HCT116 (cell line): Measurements from ENCODE around the gene RBM23. TPM values are rescaled to one million over a fixed set of nuclear protein-coding genes. Genes with fewer than 3 reads are reported as not detected.

Source experiments
- ATAC-seq: fragments of 200-7000 bp; cut with Tn5 transposase; 2 replicates; pipeline ENCODE4 v1.9.1; 2020; ENCODE audit warnings: mild to moderate bottlenecking, moderate library complexity
- BruUV-seq: library from RNA; stranded (reverse); fragments of 400-500 nt; replicated peaks from 2 replicates; lab custom pipeline; 2021; lab: Mats Ljungman, UMichigan
- CTCF ChIA-PET: fragments of 300-600 bp; sonication (Branson Sonifier 250); formaldehyde crosslinking; loops from one replicate; lab custom pipeline; 2021; ENCODE audit warnings: antibody characterized with exemption; lab: Charles Lee
- POLR2A ChIA-PET: fragments of 300-600, 350-600 bp; sonication (Branson Sonifier 250); formaldehyde crosslinking; loops from one replicate; lab custom pipeline; 2021; ENCODE audit warnings: antibody characterized with exemption; lab: Charles Lee
- RAD21 ChIA-PET, 2 experiments: fragments of 300-600 bp; sonication (Branson Sonifier 250); formaldehyde crosslinking; loops; one replicate each; lab custom pipeline; 2023; ENCODE audit warnings: low total read pairs in 2 of 2; ENCODE audit not compliant: uncharacterized antibody in 2 of 2, unreplicated experiment in 2 of 2, low non-redundant PET in 1 of 2; lab: Charles Lee
- DNase-seq: peaks from one replicate; pipeline ENCODE4 v3.0.0-alpha.2; 2010; ENCODE audit warnings: low read depth, low spot score
- H2AFZ ChIP-seq: fragments of 200-600 bp; shearing (Covaris generic), sonication (generic); 2 replicates; pipeline ENCODE4 v1.6.1; 2017; ENCODE audit warnings: low read depth, mixed run types, mixed read lengths, antibody characterized with exemption, low read length; ENCODE audit not compliant: poor library complexity, severe bottlenecking
- H3K27ac ChIP-seq: 2 replicates; pipeline ENCODE4 v1.5.1; 2012; ENCODE audit warnings: low read depth, low read length
- H3K27me3 ChIP-seq: fragments of 200-600 bp; sonication (generic); 2 replicates; pipeline ENCODE4 v1.6.1; 2016; ENCODE audit warnings: mixed run types, low read length, mixed read lengths; ENCODE audit not compliant: insufficient read depth
- H3K36me3 ChIP-seq, 2 experiments: fragments of 200-500 bp in 1 of 2; fragments of 200-600 bp in 1 of 2; sonication (Bioruptor generic) in 1 of 2; sonication (generic) in 1 of 2; 2 replicates each; pipeline versions ENCODE4 v1.5.1 to v1.6.1; 2014 to 2016; ENCODE audit warnings: low read length in 2 of 2, inconsistent platforms in 1 of 2, mixed read lengths in 1 of 2, mixed run types in 1 of 2; ENCODE audit not compliant: insufficient read depth in 2 of 2, control insufficient read depth in 1 of 2
- H3K4me1 ChIP-seq, 2 experiments: fragments of 200-600 bp in 1 of 2; sonication (generic) in 1 of 2; 2 replicates each; pipeline versions ENCODE4 v1.5.1 to v1.6.1; 2012 to 2017; ENCODE audit warnings: low read length in 2 of 2, inconsistent platforms in 1 of 2, mild to moderate bottlenecking in 1 of 2, mixed read lengths in 1 of 2, mixed run types in 1 of 2, moderate library complexity in 1 of 2; ENCODE audit not compliant: insufficient read depth in 2 of 2, control insufficient read depth in 1 of 2
- H3K4me2 ChIP-seq: fragments of 200-600 bp; sonication (generic); 2 replicates; pipeline ENCODE4 v1.6.1; 2017; ENCODE audit warnings: mixed run types, low read length, mixed read lengths
- H3K4me3 ChIP-seq, 2 experiments: fragments of 200-600 bp in 1 of 2; sonication (generic) in 1 of 2; replicated peaks in 1 of 2; 2 replicates each; pipeline ENCODE4 v1.5.1; 2011 to 2016; ENCODE audit warnings: low read length in 2 of 2, control low read depth in 1 of 2, low read depth in 1 of 2, mild to moderate bottlenecking in 1 of 2, mixed read lengths in 1 of 2, mixed run types in 1 of 2
- H3K79me2 ChIP-seq: fragments of 200-600 bp; sonication (generic); 2 replicates; pipeline ENCODE4 v1.6.1; 2017; ENCODE audit warnings: mild to moderate bottlenecking, mixed run types, low read length, moderate library complexity, mixed read lengths; ENCODE audit not compliant: insufficient read depth
- H3K9ac ChIP-seq: fragments of 200-600 bp; sonication (generic); 2 replicates; pipeline ENCODE4 v1.6.1; 2016; ENCODE audit warnings: low read length, mixed read lengths
- H3K9me2 ChIP-seq: fragments of 200-600 bp; sonication (generic), shearing (Covaris generic); 2 replicates; pipeline ENCODE4 v1.6.1; 2017; ENCODE audit warnings: mixed run types, mild to moderate bottlenecking, moderate library complexity; ENCODE audit not compliant: insufficient read depth
- H3K9me3 ChIP-seq, 2 experiments: fragments of 200-500 bp in 1 of 2; fragments of 200-600 bp in 1 of 2; sonication (Bioruptor generic) in 1 of 2; sonication (generic) in 1 of 2; 2 replicates each; pipeline ENCODE4 v1.6.1; 2014 to 2017; ENCODE audit warnings: low read length in 2 of 2, mixed read lengths in 2 of 2, inconsistent platforms in 1 of 2, low read depth in 1 of 2, mild to moderate bottlenecking in 1 of 2, mixed run types in 1 of 2, moderate library complexity in 1 of 2; ENCODE audit not compliant: control insufficient read depth in 1 of 2, insufficient read depth in 1 of 2
- H4K20me1 ChIP-seq: fragments of 200-600 bp; sonication (generic), shearing (Covaris generic); 2 replicates; pipeline ENCODE4 v1.6.1; 2017; ENCODE audit warnings: mixed run types, mild to moderate bottlenecking, moderate library complexity; ENCODE audit not compliant: insufficient read depth
- CBX3 ChIP-seq: IDR thresholded peaks from 2 replicates; pipeline ENCODE4 v1.6.1; 2012; ENCODE audit warnings: low read depth
- EGR1 ChIP-seq: IDR thresholded peaks from 2 replicates; pipeline ENCODE4 v1.6.1; 2012; ENCODE audit warnings: low read depth
- ELF1 ChIP-seq: IDR thresholded peaks from 2 replicates; pipeline ENCODE4 v1.6.1; 2012; ENCODE audit warnings: low read depth, borderline replicate concordance
- EZH2 ChIP-seq: fragments of 200-600 bp; sonication (generic); IDR thresholded peaks from 2 replicates; pipeline ENCODE4 v1.6.1; 2017; ENCODE audit warnings: antibody characterized with exemption, mixed run types
- EZH2phosphoT487 ChIP-seq: fragments of 200-600 bp; IDR thresholded peaks from 2 replicates; pipeline ENCODE4 v1.6.1; 2018; ENCODE audit warnings: antibody characterized with exemption, borderline replicate concordance
- FOSL1 ChIP-seq: IDR thresholded peaks from 2 replicates; pipeline ENCODE4 v1.6.1; 2012; ENCODE audit warnings: low read depth
- POLR2A ChIP-seq: IDR thresholded peaks from 2 replicates; pipeline ENCODE4 v1.7.0; 2011; ENCODE audit warnings: borderline replicate concordance; ENCODE audit not compliant: insufficient read depth, insufficient read length; ENCODE audit errors: extremely low read depth
- POLR2AphosphoS5 ChIP-seq: IDR thresholded peaks from 2 replicates; pipeline ENCODE4 v1.6.1; 2011; ENCODE audit warnings: mild to moderate bottlenecking, low read depth, low read length, moderate library complexity
- RAD21 ChIP-seq: IDR thresholded peaks from 2 replicates; pipeline ENCODE4 v1.6.1; 2012; ENCODE audit warnings: low read depth, mild to moderate bottlenecking
- SIN3A ChIP-seq: IDR thresholded peaks from 2 replicates; pipeline ENCODE4 v1.6.1; 2012; ENCODE audit warnings: low read depth
- SP1 ChIP-seq: IDR thresholded peaks from 2 replicates; pipeline ENCODE4 v1.6.1; 2012; ENCODE audit warnings: low read depth
- SRF ChIP-seq: IDR thresholded peaks from 2 replicates; pipeline ENCODE4 v1.6.1; 2012; ENCODE audit warnings: low read depth
- TCF7L2 ChIP-seq: IDR thresholded peaks from 2 replicates; pipeline ENCODE4 v1.7.0; 2011; ENCODE audit warnings: borderline replicate concordance, inconsistent platforms; ENCODE audit not compliant: insufficient read depth, insufficient read length; ENCODE audit errors: extremely low read depth
- ZFX ChIP-seq: fragments of 450-650 bp; IDR thresholded peaks from 2 replicates; pipeline ENCODE4 v1.6.1; 2017
- intact Hi-C: fragments of 100-400 bp; cut with micrococcal nuclease; formaldehyde crosslinking; loops from 2 replicates; pipeline ENCODE4 v1.10.0; 2022
- total RNA-seq: library from RNA; stranded (reverse); gene quantifications from one replicate; pipeline ENCODE4 v1.2.1, GENCODE V29; 2021; ENCODE audit not compliant: unreplicated experiment
- TF ChIP-seq, protein P1 (sequence below): IDR thresholded peaks from 2 replicates; pipeline ENCODE4 v1.6.1; 2012
- TF ChIP-seq, protein P2 (sequence below), 3 experiments: fragments of 200-600 bp in 1 of 3; sonication (generic) in 1 of 3; IDR thresholded peaks in 2 of 3; conservative IDR thresholded peaks in 1 of 3; 2 replicates each; pipeline ENCODE4 v1.5.1; 2012 to 2017; ENCODE audit warnings: low read depth in 2 of 3, low read length in 2 of 3, antibody characterized with exemption in 1 of 3, borderline replicate concordance in 1 of 3, control low read depth in 1 of 3, mild to moderate bottlenecking in 1 of 3, mixed read lengths in 1 of 3, mixed run types in 1 of 3, moderate library complexity in 1 of 3; ENCODE audit not compliant: insufficient read depth in 1 of 3
- TF ChIP-seq, protein P3 (sequence below): IDR thresholded peaks from 2 replicates; pipeline ENCODE4 v1.6.1; 2012

RBM23 gene
- total RNA-seq, 1 experiment from 2014 or later = 67.2 TPM

DNA sequence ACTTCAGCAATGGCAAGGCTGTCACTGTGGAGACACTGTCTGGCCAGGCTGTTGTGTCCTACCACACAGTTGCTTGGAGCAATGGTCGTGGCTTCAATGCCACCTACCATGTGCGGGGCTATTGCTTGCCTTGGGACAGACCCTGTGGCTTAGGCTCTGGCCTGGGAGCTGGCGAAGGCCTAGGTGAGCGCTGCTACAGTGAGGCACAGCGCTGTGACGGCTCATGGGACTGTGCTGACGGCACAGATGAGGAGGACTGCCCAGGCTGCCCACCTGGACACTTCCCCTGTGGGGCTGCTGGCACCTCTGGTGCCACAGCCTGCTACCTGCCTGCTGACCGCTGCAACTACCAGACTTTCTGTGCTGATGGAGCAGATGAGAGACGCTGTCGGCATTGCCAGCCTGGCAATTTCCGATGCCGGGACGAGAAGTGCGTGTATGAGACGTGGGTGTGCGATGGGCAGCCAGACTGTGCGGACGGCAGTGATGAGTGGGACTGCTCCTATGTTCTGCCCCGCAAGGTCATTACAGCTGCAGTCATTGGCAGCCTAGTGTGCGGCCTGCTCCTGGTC is 43.1 kb downstream of the RBM23 start:
- POLR2A ChIA-PET = no interaction called here
- Histone ChIP-seq H2AFZ (no peak overlapping the region), H3K36me3 (peaks cover 3% of the 10 kb centered on the region in 2 experiments; a peak in 1 of 4 replicates), H3K4me1 (peaks cover 0 to 14% of the 10 kb centered on the region in 2 experiments; a peak in 3 of 4 replicates), H3K27me3 (no peaks in the 10 kb centered on the region), H3K79me2 (no peaks in the 10 kb centered on the region), H3K9me3 (no peaks in the 10 kb centered on the region), H3K4me2 (no peak overlapping the region), H3K27ac (no peak overlapping the region), H4K20me1 (no peaks in the 10 kb centered on the region), H3K9me2 (no peaks in the 10 kb centered on the region), H3K4me3 (no peak overlapping the region), H3K9ac (no peak overlapping the region)
- no TSS peak for BruUV-seq
- CTCF ChIA-PET = no interaction called here
- intact Hi-C loops = no loop called here
- ATAC-seq (no peak), DNase-seq (no peak)
- TF ChIP-seq SIN3A (no peak), ZFX (no peak), POLR2A (no peak), POLR2AphosphoS5 (no peak), EZH2phosphoT487 (no peak), FOSL1 (no peak), EGR1 (no peak), ELF1 (no peak), CBX3 (no peak), SP1 (no peak), EZH2 (no peak), TCF7L2 (no peak), RAD21 (no peak), SRF (no peak)
- TF ChIP-seq, protein P1, sequence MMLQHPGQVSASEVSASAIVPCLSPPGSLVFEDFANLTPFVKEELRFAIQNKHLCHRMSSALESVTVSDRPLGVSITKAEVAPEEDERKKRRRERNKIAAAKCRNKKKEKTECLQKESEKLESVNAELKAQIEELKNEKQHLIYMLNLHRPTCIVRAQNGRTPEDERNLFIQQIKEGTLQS = no peak
- TF ChIP-seq, protein P2, sequence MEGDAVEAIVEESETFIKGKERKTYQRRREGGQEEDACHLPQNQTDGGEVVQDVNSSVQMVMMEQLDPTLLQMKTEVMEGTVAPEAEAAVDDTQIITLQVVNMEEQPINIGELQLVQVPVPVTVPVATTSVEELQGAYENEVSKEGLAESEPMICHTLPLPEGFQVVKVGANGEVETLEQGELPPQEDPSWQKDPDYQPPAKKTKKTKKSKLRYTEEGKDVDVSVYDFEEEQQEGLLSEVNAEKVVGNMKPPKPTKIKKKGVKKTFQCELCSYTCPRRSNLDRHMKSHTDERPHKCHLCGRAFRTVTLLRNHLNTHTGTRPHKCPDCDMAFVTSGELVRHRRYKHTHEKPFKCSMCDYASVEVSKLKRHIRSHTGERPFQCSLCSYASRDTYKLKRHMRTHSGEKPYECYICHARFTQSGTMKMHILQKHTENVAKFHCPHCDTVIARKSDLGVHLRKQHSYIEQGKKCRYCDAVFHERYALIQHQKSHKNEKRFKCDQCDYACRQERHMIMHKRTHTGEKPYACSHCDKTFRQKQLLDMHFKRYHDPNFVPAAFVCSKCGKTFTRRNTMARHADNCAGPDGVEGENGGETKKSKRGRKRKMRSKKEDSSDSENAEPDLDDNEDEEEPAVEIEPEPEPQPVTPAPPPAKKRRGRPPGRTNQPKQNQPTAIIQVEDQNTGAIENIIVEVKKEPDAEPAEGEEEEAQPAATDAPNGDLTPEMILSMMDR (IDR thresholded peaks at IDR 0.05 in 2 of 3, conservative IDR thresholded peaks at IDR 0.05 in 1 of 3; ENCODE audit: borderline replicate concordance in 1 of 3, insufficient read depth in 1 of 3, low read depth in 2 of 3, low read length in 2 of 3) = no peak
- TF ChIP-seq, protein P3, sequence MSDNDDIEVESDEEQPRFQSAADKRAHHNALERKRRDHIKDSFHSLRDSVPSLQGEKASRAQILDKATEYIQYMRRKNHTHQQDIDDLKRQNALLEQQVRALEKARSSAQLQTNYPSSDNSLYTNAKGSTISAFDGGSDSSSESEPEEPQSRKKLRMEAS = no peak
- RAD21 ChIA-PET = no interaction called here
